Astrocyte of the hippocampus (primary cell): ENCODE measurements around the gene CEBPZOS.
A peak's percentile ranks its signal among the peaks of the same experiment; 100 is the strongest.

Source experiments
- DNase-seq: peaks from one replicate; pipeline ENCODE4 v3.0.0; 2011; ENCODE audit warnings: low read depth, low spot score

Gene CEBPZOS

DNA sequence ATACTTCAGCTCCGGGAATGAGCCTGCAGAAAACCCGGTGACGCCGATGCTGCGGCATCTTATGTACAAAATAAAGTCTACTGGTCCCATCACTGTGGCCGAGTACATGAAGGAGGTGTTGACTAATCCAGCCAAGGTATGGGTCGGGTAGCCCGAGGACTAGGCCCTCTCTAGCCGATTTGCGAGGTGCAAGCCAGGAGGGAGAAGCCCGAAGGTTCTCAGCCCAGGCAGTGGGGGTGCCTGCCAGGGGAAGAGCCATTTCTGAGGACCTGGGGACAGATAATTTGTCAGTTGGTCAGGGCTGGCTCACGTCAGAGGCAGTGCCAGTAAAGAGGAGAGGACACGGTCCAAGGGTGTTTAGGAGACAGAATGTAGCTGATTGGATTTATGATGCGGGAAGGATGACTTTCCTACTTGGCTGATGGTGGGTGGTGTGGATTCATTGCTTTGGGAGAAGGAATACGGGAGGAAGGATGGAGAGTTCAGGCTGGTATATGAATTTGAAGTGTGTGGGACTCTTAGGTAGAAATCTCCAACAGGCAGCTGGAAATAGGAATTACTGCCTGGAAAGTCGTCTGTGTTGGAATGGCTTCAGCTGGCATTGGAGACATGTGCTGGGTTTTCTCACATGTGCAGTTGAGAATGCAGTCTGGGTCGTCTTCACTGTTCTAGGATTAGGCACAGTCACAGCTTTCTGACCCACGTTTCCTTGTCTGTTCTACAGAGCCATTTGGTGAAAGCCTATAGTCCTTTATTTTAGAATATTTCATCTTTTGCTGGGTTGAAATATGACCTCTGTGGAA lies 36.0 kb downstream of the CEBPZOS start:
- DNase-seq, result peak; percentile 34

DNA sequence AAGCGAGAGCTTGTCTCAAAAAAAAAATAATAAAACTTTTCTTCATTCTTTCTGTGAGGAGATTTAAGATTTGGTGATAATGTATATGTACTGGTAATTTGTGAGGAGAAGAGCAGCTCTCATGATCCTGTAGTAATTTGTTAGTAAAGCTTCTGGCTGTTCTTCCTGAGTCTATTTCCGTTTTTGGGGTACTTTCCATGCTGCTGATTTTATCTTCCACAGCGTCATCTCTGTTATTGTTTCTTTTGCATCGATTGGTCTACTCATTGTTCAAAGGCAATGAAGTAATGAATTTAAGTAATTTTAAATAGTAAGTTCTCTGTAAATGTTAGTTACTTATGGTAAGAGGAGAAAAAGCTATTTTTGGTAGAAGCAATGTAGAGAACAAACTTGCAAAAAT lies 47.1 kb downstream of the CEBPZOS start:
- DNase-seq, result no peak

DNA sequence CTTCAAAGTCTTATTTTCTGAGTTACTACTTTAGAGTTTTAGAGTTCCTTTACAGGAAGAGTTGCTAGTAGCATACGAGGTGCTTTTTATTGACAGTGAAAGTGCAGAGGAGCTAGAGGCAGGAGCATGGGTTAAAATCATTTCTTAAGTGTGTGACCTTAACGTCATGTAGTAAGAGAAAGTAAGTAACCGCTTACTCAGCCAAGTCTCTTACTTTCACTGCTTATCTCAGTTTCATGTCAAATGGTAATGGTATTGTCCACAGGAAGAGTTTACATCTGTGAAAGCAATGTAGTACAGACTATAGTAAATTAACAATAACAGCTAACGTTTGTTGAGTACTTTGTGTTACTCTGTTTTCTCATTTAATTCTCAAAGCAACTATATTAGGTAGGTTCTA lies 47.7 kb downstream of the CEBPZOS start:
- no peak for DNase-seq

DNA sequence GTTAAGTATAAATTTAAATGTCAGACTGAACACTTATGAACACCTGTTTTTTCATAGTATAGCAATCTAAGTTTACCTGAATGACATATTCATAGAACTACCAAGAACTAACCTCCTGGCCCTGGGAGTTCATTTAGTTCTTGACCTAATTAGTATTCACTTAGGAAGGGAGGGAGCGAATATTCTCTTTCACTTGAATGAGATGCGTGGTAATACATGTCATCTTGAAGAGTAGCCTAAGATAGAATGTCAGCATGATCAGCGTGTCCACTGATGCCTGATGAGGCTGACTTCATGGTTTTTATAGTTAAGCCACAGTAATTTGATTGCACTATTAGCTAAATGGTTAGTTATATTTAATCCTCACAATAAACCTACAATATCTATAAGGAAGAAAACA lies 48.5 kb downstream of the CEBPZOS start:
- DNase-seq, result no peak

DNA sequence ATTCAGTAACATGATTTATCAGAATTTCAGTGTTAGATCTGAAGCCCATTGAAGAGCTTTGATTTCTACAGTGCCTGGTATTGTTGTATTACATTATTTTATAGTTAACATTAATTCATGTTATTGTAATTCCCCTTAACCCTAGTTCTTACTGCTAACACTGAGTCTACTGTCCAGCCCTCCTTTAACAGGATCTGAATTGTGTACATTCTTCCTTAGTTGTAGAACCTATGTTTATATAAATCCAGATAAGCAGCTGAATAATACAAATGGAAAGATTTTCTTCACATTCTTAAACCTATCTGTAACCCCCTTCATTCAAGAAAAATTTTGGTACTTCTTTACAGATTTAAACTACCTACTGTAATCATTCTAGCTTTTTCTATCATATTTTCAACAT lies 49.9 kb downstream of the CEBPZOS start:
- no peak for DNase-seq

DNA sequence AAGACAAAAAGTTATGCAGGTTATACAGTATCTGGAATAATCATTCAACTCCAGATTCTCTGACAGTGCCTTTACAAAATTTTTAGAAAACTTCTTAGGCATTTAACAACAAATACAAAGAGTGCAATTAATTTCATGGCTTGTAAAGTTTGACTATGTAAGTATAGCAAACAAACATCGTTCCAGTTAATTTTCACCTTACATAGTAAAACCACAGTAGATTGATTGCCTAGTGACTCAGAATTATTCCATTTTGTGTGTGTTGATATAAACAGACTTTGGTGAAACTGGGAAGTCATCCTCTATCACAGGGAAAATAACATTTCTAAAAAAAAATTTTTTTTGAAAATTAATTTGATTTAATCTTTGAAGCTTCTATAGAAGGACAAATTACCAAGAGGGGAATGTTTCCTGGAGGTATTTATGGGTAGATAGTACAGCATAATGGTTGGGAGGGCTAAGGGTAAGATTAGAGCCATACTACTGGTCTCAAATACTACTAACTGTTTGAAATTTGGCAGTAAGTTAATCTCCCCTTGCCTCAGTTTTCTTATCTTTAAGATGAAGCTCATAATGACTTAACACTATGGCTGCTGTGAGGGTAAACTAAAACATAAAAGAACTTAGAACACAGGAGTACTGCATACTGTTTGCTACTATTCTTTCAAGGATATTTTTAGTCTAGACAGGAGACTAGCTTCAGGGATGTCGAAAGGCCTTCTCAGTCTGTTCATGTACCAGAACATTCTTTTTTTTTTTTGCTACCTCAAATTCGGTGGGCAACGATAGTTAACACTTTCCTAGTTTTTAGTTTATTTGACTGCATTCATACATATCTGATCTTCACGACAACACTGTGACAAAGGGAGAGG lies 54.8 kb downstream of the CEBPZOS start:
- no peak for DNase-seq
